Measurements from ENCODE around the gene KRT75. TPM values are rescaled to one million over a fixed set of nuclear protein-coding genes. Genes with fewer than 3 reads are reported as not detected.

The KRT75 gene
- polyA plus RNA-seq, 1 donor = not detected

- DNase-seq (ENCODE audit: low read depth) = no peak
Measured at GRCh38 chr12:52440821-52441319, 6.7 kb upstream of the KRT75 start.

- DNase-seq (ENCODE audit: low read depth) = no peak
Measured at GRCh38 chr12:52439845-52440244, 5.7 kb upstream of the KRT75 start.

DNA sequence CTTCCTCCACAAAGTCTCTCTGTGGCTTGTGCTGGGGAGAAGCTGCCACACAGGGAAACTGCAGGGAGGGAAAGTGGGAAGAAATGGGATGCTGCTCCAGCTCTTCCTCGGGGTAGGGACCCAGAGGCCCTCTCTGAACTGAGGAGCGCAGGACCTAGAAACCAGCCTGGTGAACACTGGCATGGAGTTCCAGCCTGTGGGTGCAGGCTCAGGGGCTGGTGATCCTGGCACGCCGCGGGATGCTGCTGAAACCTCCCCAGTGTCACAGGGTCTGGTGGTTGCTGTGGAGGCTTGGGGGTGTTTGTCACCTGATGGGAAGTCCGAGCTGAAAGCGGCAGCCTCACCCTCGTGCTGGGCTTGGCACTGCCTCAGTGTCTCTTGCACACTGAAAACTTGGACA is 5.2 kb upstream of the KRT75 start:
- no peak for DNase-seq (ENCODE audit: low read depth)

GRCh38 chr12:52438305-52439301 is 4.4 kb upstream of the KRT75 start:
- no peak for DNase-seq (ENCODE audit: low read depth)

DNA sequence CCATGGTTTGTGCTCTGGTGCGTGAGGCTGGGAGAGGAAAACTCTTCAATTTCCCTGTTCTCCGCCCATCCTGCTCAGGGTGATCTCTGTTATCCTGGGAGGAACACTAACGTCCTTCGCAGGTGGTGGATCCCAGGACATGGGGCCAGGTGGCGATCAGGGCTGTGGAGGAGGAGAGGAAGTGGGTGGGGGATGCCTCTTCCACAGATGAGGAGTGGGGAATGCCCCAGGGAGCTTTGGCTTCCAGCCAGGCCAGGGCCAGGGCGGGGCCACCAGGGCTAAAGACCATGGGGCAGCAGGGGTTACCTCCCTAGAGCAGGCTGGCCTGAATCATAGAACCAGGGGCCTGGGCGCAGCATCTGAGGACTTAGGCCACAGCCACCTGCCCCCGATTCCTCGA is 3.3 kb upstream of the KRT75 start:
- no peak for DNase-seq (ENCODE audit: low read depth)

GRCh38 chr12:52436828-52437474 is 2.8 kb upstream of the KRT75 start:
- no peak for DNase-seq (ENCODE audit: low read depth)

GRCh38 chr12:52436000-52436827 is 2.0 kb upstream of the KRT75 start:
- no peak for DNase-seq (ENCODE audit: low read depth)

GRCh38 chr12:52435659-52435999 is 1.5 kb upstream of the KRT75 start:
- DNase-seq (ENCODE audit: low read depth) = no peak

DNA sequence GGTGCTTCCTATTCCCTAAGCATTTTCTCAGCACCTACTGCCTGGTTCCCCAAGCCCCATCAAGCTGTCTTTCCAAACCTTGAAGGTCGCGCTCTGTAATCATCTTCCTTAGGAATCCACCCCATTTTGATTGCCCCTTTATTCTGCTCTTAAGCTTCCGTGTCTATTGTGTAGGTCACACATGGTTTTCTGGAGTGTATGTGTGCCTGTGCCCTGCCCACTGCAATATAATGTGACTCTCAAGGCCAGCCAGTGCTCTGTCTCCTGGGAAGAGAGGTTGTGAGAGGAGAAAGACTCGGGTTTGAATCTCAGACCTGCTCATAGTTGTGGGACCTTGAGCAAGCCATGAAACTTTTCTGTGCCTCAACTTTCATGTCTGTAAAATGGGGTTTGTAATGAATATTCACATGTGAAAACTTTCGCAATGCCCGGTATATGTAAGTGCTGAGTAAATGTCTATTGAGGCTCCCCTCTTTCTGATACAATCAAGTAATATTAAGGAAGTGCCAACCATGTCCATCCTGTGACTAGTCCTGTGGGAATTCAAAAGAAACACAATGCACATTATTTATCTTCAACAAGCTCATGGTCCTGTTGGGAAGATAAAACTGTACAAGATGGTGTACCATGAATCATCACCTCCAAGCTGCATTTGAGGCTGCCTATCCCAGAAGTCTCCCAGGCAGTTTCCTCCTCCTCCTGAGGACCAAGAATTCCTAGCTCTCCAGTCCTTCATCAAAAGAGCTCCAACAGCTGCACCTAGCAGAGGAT is 774 bp upstream of the KRT75 start:
- DNase-seq (ENCODE audit: low read depth) = no peak

DNA sequence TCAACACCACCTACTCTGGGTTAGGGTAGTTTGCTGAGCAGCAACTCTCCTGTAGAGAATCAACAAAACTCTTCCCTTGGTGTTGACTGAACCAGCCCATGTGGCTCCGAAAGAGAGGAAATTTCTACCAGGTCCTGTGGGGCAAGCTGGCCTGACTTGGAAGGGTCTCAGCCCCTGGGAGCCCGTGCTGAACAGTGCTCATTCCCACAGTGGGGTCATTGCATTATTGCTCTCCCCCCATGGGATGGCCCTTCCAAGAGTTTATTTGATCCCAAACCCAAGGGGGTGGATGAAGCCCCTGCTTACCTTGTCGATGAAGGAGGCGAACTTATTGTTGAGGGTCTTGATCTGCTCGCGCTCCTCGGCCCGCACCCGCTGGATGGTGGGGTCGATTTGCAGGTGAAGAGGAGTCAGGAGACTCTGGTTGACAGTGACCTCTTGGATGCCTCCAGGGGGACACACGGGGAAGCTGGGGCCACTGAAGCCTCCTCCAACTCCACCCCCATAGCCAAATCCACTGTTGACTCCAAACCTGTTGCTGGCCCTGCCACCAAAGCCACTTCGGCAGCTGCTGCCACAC is 580 bp downstream of the KRT75 start:
- no peak for DNase-seq (ENCODE audit: low read depth)

DNA sequence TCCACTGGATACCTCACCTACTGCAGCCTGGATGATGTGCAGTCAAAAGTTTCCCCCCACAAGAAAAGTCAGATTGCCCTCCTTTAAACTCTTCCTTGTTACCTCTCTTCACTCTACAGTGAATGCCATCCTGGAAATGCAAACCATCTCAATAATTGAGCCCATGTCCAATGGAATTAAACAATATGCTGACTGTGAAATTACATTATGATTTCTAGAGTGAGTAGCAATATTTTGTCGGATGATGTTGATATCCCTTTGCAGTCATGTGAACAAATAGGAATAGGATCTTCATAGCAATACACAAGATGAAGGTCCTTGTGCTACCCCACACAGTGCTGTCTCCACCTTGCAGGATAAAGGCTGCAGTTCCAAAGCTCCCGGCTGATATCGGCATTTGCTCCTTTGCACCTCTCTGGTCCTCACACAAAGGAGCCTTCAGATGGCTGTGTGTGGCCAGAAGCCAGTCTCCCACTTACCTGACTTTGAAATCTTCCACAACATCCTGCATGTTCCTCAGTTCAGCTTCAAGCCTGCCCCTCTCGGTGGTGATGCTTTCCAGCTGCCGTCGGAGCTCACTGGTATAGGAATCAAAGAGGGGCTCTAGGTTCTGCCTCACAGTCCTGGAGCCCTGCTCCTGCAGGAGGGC is 1.5 kb downstream of the KRT75 start:
- DNase-seq (ENCODE audit: low read depth) = no peak

- no peak for DNase-seq (ENCODE audit: low read depth)
Measured at GRCh38 chr12:52428121-52428520, 6.0 kb downstream of the KRT75 start.

- DNase-seq (ENCODE audit: low read depth) = no peak
Measured at GRCh38 chr12:52427083-52427482, 7.1 kb downstream of the KRT75 start.

GRCh38 chr12:52426034-52426433 is 8.1 kb downstream of the KRT75 start:
- no peak for DNase-seq (ENCODE audit: low read depth)

DNA sequence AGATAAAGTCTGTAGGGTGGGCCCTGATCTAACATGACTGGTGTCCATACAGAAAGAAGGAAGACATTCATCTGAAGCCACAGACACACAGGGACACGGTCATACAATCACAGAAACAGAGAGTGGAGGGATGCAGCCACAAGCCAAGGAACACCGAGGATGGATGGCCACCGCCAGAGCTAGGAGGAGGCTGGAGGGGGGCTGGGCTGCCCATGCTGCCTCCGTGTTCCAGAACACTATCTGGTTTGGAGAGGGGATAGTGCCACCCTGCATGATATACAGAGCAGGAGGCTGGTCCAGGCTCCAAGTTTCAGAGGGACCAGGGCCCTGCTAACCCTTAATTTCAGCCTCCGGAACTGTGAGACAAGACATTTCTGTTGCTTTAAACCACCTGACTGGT is 8.7 kb downstream of the KRT75 start:
- DNase-seq (ENCODE audit: low read depth) = no peak

- no peak for DNase-seq (ENCODE audit: low read depth)
Measured at GRCh38 chr12:52423661-52424500, 10.3 kb downstream of the KRT75 start.

DNA sequence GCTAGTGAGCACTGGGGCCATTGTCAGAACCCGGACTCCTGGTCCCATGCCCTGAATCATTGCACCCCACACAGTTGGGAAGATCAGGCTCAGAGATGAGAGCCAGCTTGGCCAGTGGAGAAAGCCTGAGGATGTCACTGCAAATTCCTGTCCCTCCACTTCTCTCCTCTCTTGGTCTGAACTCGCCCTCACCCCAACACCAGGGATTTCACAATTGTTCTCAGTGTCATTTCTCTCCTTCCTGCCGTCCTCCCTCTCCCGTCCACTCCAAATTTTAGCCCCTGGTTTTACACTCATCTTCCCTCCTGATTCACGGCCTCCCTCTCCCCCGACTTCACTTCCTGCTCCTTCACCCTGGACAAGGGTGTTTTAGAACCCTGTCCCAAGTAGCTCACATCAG is 11.1 kb downstream of the KRT75 start:
- no peak for DNase-seq (ENCODE audit: low read depth)

DNA sequence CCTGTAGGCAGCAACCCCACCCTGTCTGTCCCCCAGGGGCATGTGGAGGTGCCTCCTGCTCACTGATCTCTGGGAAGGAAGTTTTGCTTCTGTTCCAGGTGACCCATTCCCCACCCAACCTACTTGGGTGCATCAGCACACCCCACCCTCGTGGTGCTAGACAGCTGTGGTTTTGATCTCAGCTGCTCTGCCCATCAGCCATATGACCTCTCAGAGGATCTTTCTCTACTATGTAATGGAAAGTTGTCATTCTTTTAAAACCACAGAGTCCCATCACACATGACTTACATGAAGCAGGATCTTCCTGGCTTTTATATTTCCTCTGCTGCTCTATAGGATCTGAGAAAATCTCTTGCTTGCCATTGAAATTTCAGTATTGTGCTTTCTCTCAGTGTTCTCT is 14.5 kb downstream of the KRT75 start:
- no peak for DNase-seq (ENCODE audit: low read depth)

DNA sequence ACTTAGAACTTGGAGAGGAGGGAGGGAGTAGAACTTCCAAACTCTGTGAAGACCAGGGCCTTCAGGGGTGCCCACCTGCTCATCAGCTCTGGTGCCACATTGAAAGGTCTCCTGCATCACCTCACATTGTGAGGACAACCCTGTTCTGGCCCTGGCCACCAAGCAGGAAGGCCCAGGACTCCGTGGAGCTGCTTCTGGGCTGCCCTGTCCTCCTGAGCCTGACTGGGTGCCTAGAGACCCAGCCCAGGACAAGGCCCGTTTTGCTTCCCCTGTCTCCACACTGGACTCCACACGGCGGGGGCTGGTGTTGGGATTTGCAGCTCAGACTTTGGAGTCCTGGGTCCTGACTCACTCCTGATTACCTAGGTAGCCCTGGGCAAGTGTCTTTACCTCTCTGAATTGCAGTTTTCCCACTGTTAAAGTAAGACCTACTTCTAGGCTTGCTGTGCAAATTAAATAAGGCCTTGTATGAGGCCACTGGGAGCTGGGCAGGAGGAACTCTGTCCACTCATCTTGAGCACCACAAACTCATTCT is 15.5 kb downstream of the KRT75 start:
- no peak for DNase-seq (ENCODE audit: low read depth)

Measured in forelimb muscle (tissue), 1 donor.